GM19455 (cell line): ENCODE results near the gene ANOS1.
"Not testable (repeated sequence)": the region's sequence is repeated elsewhere in the genome, so short reads cannot be mapped to it uniquely, and the experiment has no call there.

ENCODE experiments used
- ATAC-seq: cut with Tn5 transposase; IDR thresholded peaks from one replicate; pipeline ENCODE4 v1.9.1; 2021; ENCODE audit not compliant: unreplicated experiment

The ANOS1 gene

GRCh38 chrX:8731559-8732395, at the start of gene ANOS1:
Gene ANOS1 (minus strand): TSS chrX:8732137. CDS start chrX:8732036, 101 bp downstream.
- ATAC-seq: no peak

- ATAC-seq: no peak
Observed at GRCh38 chrX:8773117-8773516, 41.2 kb upstream of the ANOS1 start.

GRCh38 chrX:8760021-8760420, 28.1 kb upstream of the ANOS1 start:
- ATAC-seq: no peak

- ATAC-seq: not testable (repeated sequence)
Observed at GRCh38 chrX:8758706-8759105, 26.8 kb upstream of the ANOS1 start.

- not testable (repeated sequence) for ATAC-seq
Observed at GRCh38 chrX:8757609-8758389, 25.9 kb upstream of the ANOS1 start.

GRCh38 chrX:8755813-8756212, 23.9 kb upstream of the ANOS1 start:
- no peak for ATAC-seq

GRCh38 chrX:8755116-8755515, 23.2 kb upstream of the ANOS1 start:
- no peak for ATAC-seq

- ATAC-seq: no peak
Observed at GRCh38 chrX:8749697-8750096, 17.8 kb upstream of the ANOS1 start.

- ATAC-seq: no peak
Observed at GRCh38 chrX:8748855-8749254, 16.9 kb upstream of the ANOS1 start.

- no peak for ATAC-seq
Observed at GRCh38 chrX:8743126-8743732, 11.3 kb upstream of the ANOS1 start.

GRCh38 chrX:8741981-8742380, 10.0 kb upstream of the ANOS1 start:
- ATAC-seq: no peak

- ATAC-seq: no peak
Observed at GRCh38 chrX:8738588-8739189, 6.8 kb upstream of the ANOS1 start.

- ATAC-seq: no peak
Observed at GRCh38 chrX:8737883-8738282, 5.9 kb upstream of the ANOS1 start.

GRCh38 chrX:8730812-8731558, 952 bp downstream of the ANOS1 start:
- no peak for ATAC-seq

- ATAC-seq: no peak
Observed at GRCh38 chrX:8729811-8730210, 2.1 kb downstream of the ANOS1 start.

- ATAC-seq: no peak
Observed at GRCh38 chrX:8728932-8729535, 2.9 kb downstream of the ANOS1 start.

GRCh38 chrX:8726031-8726652, 5.8 kb downstream of the ANOS1 start:
- ATAC-seq: no peak

- no peak for ATAC-seq
Observed at GRCh38 chrX:8724300-8724699, 7.6 kb downstream of the ANOS1 start.

GRCh38 chrX:8721536-8721935, 10.4 kb downstream of the ANOS1 start:
- ATAC-seq: no peak

- no peak for ATAC-seq
Observed at GRCh38 chrX:8720136-8720535, 11.8 kb downstream of the ANOS1 start.
